ENCODE data around the gene RAPGEF5. TPM values are rescaled to one million over a fixed set of nuclear protein-coding genes. Genes with fewer than 3 reads are reported as not detected.

Gene RAPGEF5
- total and polyA plus RNA-seq, 4 donors: 16.1 to 308 (median 61.4) TPM

DNA sequence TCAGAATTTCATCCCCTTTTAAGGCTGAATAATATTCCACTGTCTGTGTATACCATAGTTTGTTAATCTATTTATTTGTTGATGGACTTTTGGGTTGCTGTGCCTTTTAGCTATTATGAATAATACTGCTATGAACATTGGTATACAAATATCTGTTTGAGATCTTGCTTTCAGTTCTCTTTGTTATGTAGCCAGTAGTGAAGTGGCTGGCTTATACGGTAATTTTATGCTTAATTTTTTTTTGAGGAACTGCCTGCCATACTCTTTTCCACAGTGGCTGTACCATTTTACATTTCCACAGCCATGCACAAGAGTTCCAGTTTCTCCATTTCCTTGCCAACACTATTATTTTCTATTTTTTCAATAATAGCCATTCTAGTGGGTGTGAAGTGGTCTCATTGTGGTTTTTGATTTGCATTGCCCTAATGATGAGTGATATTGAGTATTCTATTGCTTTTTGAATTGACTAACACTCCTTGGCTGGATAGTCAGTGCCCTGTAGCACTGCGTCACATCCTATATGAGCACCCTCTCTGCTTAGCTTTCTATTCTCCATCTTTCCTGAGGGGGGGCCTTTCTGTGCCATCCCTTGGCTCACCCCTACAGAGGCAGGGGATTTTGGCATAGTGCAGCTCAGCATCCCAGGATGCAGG lies 29.4 kb upstream of the RAPGEF5 start:
- Histone ChIP-seq H3K4me3 (no peak overlapping the region), H3K9me3 (ENCODE audit: control insufficient read depth in 4 of 4, insufficient read depth in 3 of 4, low read length in 3 of 4) (peaks cover 0 to 2% (median 0%) of the 10 kb centered on the region in 4 donors), H3K4me1 (ENCODE audit: control insufficient read depth in 5 of 5, insufficient read depth in 5 of 5, low read length in 5 of 5) (no peaks in the 10 kb centered on the region), H3K9ac (ENCODE audit: insufficient read depth in 1 of 2, low read length in 2 of 2) (no peak overlapping the region), H3K27ac (ENCODE audit: low read depth in 1 of 2, low read length in 1 of 2) (no peak overlapping the region), H3K27me3 (ENCODE audit: control insufficient read depth in 3 of 3, insufficient read depth in 3 of 3, low read length in 2 of 3) (no peaks in the 10 kb centered on the region), H3K36me3 (ENCODE audit: control insufficient read depth in 4 of 4, insufficient read depth in 4 of 4, low read length in 4 of 4) (no peaks in the 10 kb centered on the region)
- ATAC-seq (ENCODE audit: insufficient read depth, low FRiP score) (no peak), DNase-seq (no peak)
- TF ChIP-seq, protein P1, sequence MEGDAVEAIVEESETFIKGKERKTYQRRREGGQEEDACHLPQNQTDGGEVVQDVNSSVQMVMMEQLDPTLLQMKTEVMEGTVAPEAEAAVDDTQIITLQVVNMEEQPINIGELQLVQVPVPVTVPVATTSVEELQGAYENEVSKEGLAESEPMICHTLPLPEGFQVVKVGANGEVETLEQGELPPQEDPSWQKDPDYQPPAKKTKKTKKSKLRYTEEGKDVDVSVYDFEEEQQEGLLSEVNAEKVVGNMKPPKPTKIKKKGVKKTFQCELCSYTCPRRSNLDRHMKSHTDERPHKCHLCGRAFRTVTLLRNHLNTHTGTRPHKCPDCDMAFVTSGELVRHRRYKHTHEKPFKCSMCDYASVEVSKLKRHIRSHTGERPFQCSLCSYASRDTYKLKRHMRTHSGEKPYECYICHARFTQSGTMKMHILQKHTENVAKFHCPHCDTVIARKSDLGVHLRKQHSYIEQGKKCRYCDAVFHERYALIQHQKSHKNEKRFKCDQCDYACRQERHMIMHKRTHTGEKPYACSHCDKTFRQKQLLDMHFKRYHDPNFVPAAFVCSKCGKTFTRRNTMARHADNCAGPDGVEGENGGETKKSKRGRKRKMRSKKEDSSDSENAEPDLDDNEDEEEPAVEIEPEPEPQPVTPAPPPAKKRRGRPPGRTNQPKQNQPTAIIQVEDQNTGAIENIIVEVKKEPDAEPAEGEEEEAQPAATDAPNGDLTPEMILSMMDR (IDR thresholded peaks at IDR 0.05; ENCODE audit: control extremely low read depth, extremely low read depth): no peak
- WGBS, 2 donors: 95 to 98% methylated on average over 2 of the region's 2 CpGs

DNA sequence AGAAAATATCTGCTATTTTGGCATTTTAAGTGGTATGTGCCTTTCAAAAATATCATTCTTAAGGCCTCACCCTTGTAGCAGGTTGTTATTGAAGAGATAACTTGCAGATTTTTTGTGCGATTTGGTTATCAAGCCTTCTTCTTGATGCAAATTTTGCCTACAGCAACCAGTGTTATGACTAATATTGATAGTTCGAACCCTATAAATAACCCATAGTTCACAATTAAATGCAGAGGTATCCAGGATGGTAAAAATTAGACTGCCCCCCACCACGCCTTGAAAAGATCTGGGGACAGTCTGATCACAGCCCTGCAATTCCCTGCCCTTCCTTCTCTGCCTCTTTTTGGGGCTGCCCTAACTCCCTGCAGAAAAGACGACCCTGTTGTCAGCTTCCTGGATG lies 28.4 kb upstream of the RAPGEF5 start:
- H3K9ac ChIP-seq (ENCODE audit: insufficient read depth in 1 of 2, low read length in 2 of 2): no peak overlapping the region
- TF ChIP-seq, protein P1 (IDR thresholded peaks at IDR 0.05; ENCODE audit: control extremely low read depth, extremely low read depth): no peak
- H3K27me3 ChIP-seq (ENCODE audit: control insufficient read depth in 3 of 3, insufficient read depth in 3 of 3, low read length in 2 of 3): no peaks in the 10 kb centered on the region
- ATAC-seq (ENCODE audit: insufficient read depth, low FRiP score) (no peak), DNase-seq (no peak)
- peaks cover 0 to 2% (median 0%) of the 10 kb centered on the region in 4 donors for H3K9me3 ChIP-seq (ENCODE audit: control insufficient read depth in 4 of 4, insufficient read depth in 3 of 4, low read length in 3 of 4)
- H3K36me3 ChIP-seq (ENCODE audit: control insufficient read depth in 4 of 4, insufficient read depth in 4 of 4, low read length in 4 of 4): no peaks in the 10 kb centered on the region
- 89 to 93% methylated on average over 4 of the region's 4 CpGs for WGBS, 2 donors
- no peak overlapping the region for H3K4me3 ChIP-seq
- H3K4me1 ChIP-seq (ENCODE audit: control insufficient read depth in 5 of 5, insufficient read depth in 5 of 5, low read length in 5 of 5): no peaks in the 10 kb centered on the region
- H3K27ac ChIP-seq (ENCODE audit: low read depth in 1 of 2, low read length in 1 of 2): no peak overlapping the region

DNA sequence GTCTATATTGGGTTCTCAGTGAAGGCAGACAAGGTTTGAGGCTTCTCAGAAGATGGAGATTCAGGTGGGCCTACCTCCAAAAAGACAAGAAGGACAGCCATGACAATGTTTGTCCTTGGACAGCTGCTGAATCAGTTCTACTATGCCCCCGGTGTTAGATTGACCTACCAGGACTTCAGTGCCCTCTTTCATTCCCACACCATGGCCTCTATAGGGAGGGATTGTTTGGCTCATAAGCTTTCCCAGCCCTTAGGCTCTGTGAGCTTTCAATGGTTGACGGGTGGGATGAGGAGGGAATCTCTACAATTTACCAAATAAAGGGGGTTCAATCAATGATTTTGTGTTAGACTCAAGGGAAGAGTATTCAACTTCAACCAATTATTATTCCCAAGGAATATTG lies 23.4 kb upstream of the RAPGEF5 start:
- 97% methylated on average over 2 of the region's 2 CpGs for WGBS, 2 donors
- H3K9ac ChIP-seq (ENCODE audit: insufficient read depth in 1 of 2, low read length in 2 of 2): no peak overlapping the region

More for the DNA sequence above, 23.4 kb upstream of the RAPGEF5 start:
- Histone ChIP-seq H3K4me3 (no peak overlapping the region), H3K36me3 (ENCODE audit: control insufficient read depth in 4 of 4, insufficient read depth in 4 of 4, low read length in 4 of 4) (no peaks in the 10 kb centered on the region), H3K4me1 (ENCODE audit: control insufficient read depth in 5 of 5, insufficient read depth in 5 of 5, low read length in 5 of 5) (no peaks in the 10 kb centered on the region), H3K9me3 (ENCODE audit: control insufficient read depth in 4 of 4, insufficient read depth in 3 of 4, low read length in 3 of 4) (no peaks in the 10 kb centered on the region), H3K27me3 (ENCODE audit: control insufficient read depth in 3 of 3, insufficient read depth in 3 of 3, low read length in 2 of 3) (no peaks in the 10 kb centered on the region), H3K27ac (ENCODE audit: low read depth in 1 of 2, low read length in 1 of 2) (no peak overlapping the region)
- TF ChIP-seq, protein P1 (IDR thresholded peaks at IDR 0.05; ENCODE audit: control extremely low read depth, extremely low read depth): no peak
- no peak for ATAC-seq (ENCODE audit: insufficient read depth, low FRiP score)
- DNase-seq: no peak

Data from lung (tissue), 12 donors.